ENCODE measurements around the gene GMPPA.

GMPPA gene

GRCh38 chr2:219468410-219469185 lies 30.1 kb upstream of the GMPPA start:
- DNase-seq = no peak

GRCh38 chr2:219469186-219469724 lies 29.4 kb upstream of the GMPPA start:
- no peak for DNase-seq

GRCh38 chr2:219470429-219470828 lies 28.3 kb upstream of the GMPPA start:
- no peak for DNase-seq

GRCh38 chr2:219471476-219472371 lies 27.0 kb upstream of the GMPPA start:
- no peak for DNase-seq

GRCh38 chr2:219472629-219473187 lies 26.0 kb upstream of the GMPPA start:
- no peak for DNase-seq

GRCh38 chr2:219473511-219473910 lies 25.2 kb upstream of the GMPPA start:
- DNase-seq = no peak

- DNase-seq = no peak
Observed at GRCh38 chr2:219474285-219475060, 24.2 kb upstream of the GMPPA start.

GRCh38 chr2:219475278-219475677 lies 23.4 kb upstream of the GMPPA start:
- no peak for DNase-seq

GRCh38 chr2:219475697-219476651 lies 22.7 kb upstream of the GMPPA start:
- peak; percentile 38 for DNase-seq

- DNase-seq = no peak
Observed at GRCh38 chr2:219476652-219477151, 22.0 kb upstream of the GMPPA start.

- no peak for DNase-seq
Observed at GRCh38 chr2:219477179-219477578, 21.5 kb upstream of the GMPPA start.

- no peak for DNase-seq
Observed at GRCh38 chr2:219477815-219478214, 20.9 kb upstream of the GMPPA start.

GRCh38 chr2:219478916-219479315 lies 19.8 kb upstream of the GMPPA start:
- no peak for DNase-seq

GRCh38 chr2:219480004-219480403 lies 18.7 kb upstream of the GMPPA start:
- no peak for DNase-seq

- no peak for DNase-seq
Observed at GRCh38 chr2:219482674-219483405, 15.9 kb upstream of the GMPPA start.

- DNase-seq = no peak
Observed at GRCh38 chr2:219483451-219484342, 15.0 kb upstream of the GMPPA start.

- no peak for DNase-seq
Observed at GRCh38 chr2:219484343-219485200, 14.1 kb upstream of the GMPPA start.

- DNase-seq = no peak
Observed at GRCh38 chr2:219485201-219485580, 13.5 kb upstream of the GMPPA start.

Data from CD4-positive, alpha-beta T cell treated with Interleukin-15 for 1 hour (primary cell).